SK-N-SH treated with all-trans-retinoic acid at 6 μM for 48 hours (cell line): ENCODE results near the gene DCAF15.
A peak's percentile ranks its signal among the peaks of the same experiment; 100 is the strongest.

ENCODE experiments used
- ATAC-seq: fragments of 200-7000 bp; cut with Tn5 transposase; 3 replicates; pipeline ENCODE4 v1.9.1; 2020; ENCODE audit warnings: mild to moderate bottlenecking, moderate library complexity
- ARNTL ChIP-seq: fragments of 450-650 bp; formaldehyde crosslinking; IDR thresholded peaks from 2 replicates; pipeline ENCODE4 v1.5.0; 2020; ENCODE audit warnings: low read depth, mild to moderate bottlenecking, moderate library complexity, borderline replicate concordance
- BACH2 ChIP-seq: fragments of 250-450 bp; sonication (Bioruptor Pico); IDR thresholded peaks from 2 replicates; pipeline ENCODE4 v1.9.0; 2021; ENCODE audit warnings: mild to moderate bottlenecking, borderline replicate concordance
- CSDC2 ChIP-seq: fragments of 250-450 bp; sonication (Bioruptor Pico); IDR thresholded peaks from 2 replicates; pipeline ENCODE4 v1.5.0; 2020; ENCODE audit warnings: mild to moderate bottlenecking, moderate library complexity
- ESRRG ChIP-seq: fragments of 250-450 bp; sonication (Bioruptor Pico); IDR thresholded peaks from 2 replicates; pipeline ENCODE4 v1.6.1; 2021; ENCODE audit warnings: mild to moderate bottlenecking
- GLIS3 ChIP-seq: fragments of 250-450 bp; sonication (Bioruptor Pico); IDR thresholded peaks from 2 replicates; pipeline ENCODE4 v1.5.0; 2020; ENCODE audit warnings: mild to moderate bottlenecking, moderate library complexity
- ISL1 ChIP-seq: fragments of 250-450 bp; sonication (Bioruptor Pico); IDR thresholded peaks from 2 replicates; pipeline ENCODE4 v2.1.2; 2022; ENCODE audit warnings: mild to moderate bottlenecking, moderate library complexity
- OSR1 ChIP-seq: fragments of 250-450 bp; sonication (Bioruptor Pico); IDR thresholded peaks from 2 replicates; pipeline ENCODE4 v1.8.0; 2022; ENCODE audit warnings: moderate library complexity, mild to moderate bottlenecking, inconsistent platforms
- PPARA ChIP-seq: fragments of 250-450 bp; sonication (Bioruptor Pico); IDR thresholded peaks from 2 replicates; pipeline ENCODE4 v1.5.0; 2020; ENCODE audit warnings: mild to moderate bottlenecking, borderline replicate concordance
- RARB ChIP-seq: fragments of 250-450 bp; sonication (Bioruptor Pico); IDR thresholded peaks from 2 replicates; pipeline ENCODE4 v1.8.0; 2021; ENCODE audit warnings: mild to moderate bottlenecking, moderate library complexity
- TCF4 ChIP-seq: fragments of 250-450 bp; sonication (Bioruptor Pico); IDR thresholded peaks from 2 replicates; pipeline ENCODE4 v1.8.0; 2021; ENCODE audit warnings: mild to moderate bottlenecking, moderate library complexity, borderline replicate concordance
- ZC3H10 ChIP-seq: fragments of 250-450 bp; sonication (Bioruptor Pico); IDR thresholded peaks from 2 replicates; pipeline ENCODE4 v1.5.1; 2021; ENCODE audit warnings: mild to moderate bottlenecking, moderate library complexity
- ZFP3 ChIP-seq: fragments of 250-450 bp; sonication (Bioruptor Pico); IDR thresholded peaks from 2 replicates; pipeline ENCODE4 v1.5.0; 2020; ENCODE audit warnings: mild to moderate bottlenecking, moderate library complexity
- ZFP30 ChIP-seq: fragments of 450-650 bp; formaldehyde crosslinking; IDR thresholded peaks from 2 replicates; pipeline ENCODE4 v1.5.0; 2022; ENCODE audit warnings: mild to moderate bottlenecking, moderate library complexity
- ZNF70 ChIP-seq: fragments of 450-650 bp; formaldehyde crosslinking; IDR thresholded peaks from 2 replicates; pipeline ENCODE4 v1.5.0; 2020; ENCODE audit warnings: mild to moderate bottlenecking, moderate library complexity
- ZNF8 ChIP-seq: fragments of 450-650 bp; formaldehyde crosslinking; IDR thresholded peaks from 2 replicates; pipeline ENCODE4 v1.5.0; 2020; ENCODE audit warnings: mild to moderate bottlenecking, moderate library complexity
- TF ChIP-seq, protein P1 (sequence below): fragments of 250-450 bp; sonication (Bioruptor Pico); IDR thresholded peaks from 2 replicates; pipeline ENCODE4 v1.8.0; 2021; ENCODE audit warnings: low read depth, mild to moderate bottlenecking, moderate library complexity, borderline replicate concordance
- TF ChIP-seq, protein P2 (sequence below): fragments of 250-450 bp; sonication (Bioruptor Pico); IDR thresholded peaks from 2 replicates; pipeline ENCODE4 v1.5.1; 2020; ENCODE audit warnings: low read depth, mild to moderate bottlenecking, moderate library complexity
- TF ChIP-seq, protein P3 (sequence below): fragments of 250-450 bp; sonication (Bioruptor Pico); IDR thresholded peaks from 2 replicates; pipeline ENCODE4 v1.8.0; 2020; ENCODE audit warnings: mild to moderate bottlenecking, moderate library complexity, borderline replicate concordance
- TF ChIP-seq, protein P4 (sequence below): fragments of 250-450 bp; sonication (Bioruptor Pico); IDR thresholded peaks from 2 replicates; pipeline ENCODE4 v1.5.1; 2021; ENCODE audit warnings: mild to moderate bottlenecking, moderate library complexity

Gene DCAF15

DNA sequence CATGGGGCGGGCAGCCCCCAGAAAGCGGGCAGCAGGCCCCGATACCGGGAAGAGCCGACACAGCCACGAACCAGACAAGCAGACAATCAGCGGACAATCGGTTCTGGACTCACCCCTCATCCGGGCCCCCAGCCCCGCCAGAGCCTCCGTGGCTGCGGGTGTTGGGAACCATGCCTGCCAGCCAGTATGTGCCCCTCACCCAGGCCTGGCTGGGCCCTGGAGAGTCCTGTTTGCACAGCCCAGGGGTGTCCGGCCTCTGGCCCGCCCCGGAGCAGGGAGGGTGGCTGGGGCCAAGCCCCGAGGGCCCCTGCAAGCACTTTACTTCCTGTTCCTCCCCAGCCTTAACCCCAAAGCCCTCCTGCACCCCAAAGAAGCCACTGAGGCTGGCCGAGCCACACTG, 21.9 kb upstream of the DCAF15 start:
- ATAC-seq = peak; percentile 9; the same call in 2 of the 3 replicates
- TF ChIP-seq, protein P1, sequence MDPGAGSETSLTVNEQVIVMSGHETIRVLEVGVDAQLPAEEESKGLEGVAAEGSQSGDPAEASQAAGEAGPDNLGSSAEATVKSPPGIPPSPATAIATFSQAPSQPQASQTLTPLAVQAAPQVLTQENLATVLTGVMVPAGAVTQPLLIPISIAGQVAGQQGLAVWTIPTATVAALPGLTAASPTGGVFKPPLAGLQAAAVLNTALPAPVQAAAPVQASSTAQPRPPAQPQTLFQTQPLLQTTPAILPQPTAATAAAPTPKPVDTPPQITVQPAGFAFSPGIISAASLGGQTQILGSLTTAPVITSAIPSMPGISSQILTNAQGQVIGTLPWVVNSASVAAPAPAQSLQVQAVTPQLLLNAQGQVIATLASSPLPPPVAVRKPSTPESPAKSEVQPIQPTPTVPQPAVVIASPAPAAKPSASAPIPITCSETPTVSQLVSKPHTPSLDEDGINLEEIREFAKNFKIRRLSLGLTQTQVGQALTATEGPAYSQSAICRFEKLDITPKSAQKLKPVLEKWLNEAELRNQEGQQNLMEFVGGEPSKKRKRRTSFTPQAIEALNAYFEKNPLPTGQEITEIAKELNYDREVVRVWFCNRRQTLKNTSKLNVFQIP (CRISPR knock-in tag) = no peak
- TF ChIP-seq ZFP3 (CRISPR knock-in tag) (no peak), BACH2 (CRISPR knock-in tag) (no peak), OSR1 (CRISPR knock-in tag) (no peak), ZNF8 (CRISPR knock-in tag) (no peak)
- TF ChIP-seq, protein P2, sequence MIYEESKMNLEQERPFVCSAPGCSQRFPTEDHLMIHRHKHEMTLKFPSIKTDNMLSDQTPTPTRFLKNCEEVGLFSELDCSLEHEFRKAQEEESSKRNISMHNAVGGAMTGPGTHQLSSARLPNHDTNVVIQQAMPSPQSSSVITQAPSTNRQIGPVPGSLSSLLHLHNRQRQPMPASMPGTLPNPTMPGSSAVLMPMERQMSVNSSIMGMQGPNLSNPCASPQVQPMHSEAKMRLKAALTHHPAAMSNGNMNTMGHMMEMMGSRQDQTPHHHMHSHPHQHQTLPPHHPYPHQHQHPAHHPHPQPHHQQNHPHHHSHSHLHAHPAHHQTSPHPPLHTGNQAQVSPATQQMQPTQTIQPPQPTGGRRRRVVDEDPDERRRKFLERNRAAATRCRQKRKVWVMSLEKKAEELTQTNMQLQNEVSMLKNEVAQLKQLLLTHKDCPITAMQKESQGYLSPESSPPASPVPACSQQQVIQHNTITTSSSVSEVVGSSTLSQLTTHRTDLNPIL = no peak
- TF ChIP-seq, protein P3, sequence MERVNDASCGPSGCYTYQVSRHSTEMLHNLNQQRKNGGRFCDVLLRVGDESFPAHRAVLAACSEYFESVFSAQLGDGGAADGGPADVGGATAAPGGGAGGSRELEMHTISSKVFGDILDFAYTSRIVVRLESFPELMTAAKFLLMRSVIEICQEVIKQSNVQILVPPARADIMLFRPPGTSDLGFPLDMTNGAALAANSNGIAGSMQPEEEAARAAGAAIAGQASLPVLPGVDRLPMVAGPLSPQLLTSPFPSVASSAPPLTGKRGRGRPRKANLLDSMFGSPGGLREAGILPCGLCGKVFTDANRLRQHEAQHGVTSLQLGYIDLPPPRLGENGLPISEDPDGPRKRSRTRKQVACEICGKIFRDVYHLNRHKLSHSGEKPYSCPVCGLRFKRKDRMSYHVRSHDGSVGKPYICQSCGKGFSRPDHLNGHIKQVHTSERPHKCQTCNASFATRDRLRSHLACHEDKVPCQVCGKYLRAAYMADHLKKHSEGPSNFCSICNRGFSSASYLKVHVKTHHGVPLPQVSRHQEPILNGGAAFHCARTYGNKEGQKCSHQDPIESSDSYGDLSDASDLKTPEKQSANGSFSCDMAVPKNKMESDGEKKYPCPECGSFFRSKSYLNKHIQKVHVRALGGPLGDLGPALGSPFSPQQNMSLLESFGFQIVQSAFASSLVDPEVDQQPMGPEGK = no peak

DNA sequence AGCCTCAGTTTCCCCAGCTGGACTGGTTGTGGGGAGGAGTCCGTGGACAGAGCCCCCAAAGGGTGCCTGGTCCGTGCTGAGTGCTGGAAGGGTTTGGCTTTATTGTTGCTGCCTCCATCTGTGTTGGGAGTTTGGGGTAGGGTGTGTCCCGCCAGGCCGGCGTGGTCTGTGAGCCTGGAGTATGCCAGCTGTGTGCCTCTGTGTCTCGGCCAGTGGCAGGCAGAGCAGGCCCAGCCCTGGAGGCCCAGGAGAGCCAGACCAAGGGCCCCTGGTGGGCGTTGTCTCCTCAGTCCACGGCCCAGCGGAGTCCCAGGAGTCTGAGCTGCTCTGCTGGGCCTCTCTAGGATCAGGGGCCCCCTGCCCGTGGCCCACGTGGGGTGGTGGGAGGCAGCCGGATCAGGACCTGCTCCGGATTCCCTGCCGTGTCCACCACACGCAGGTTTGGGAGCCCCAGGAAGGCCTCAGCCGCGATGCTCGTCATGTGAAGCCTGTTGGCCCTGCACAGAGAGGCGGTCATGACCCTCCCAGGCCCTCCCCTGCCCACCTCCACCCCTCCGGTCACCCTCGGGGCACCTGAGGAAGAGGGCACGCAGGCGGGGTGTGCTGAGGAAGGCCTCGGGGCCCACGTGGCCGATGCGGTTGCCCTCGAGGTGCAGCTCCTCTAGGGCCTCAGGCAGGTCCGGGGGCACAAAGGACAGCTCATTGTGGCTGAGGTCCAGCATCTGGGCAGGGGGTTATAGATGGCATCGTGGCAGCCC, 20.7 kb upstream of the DCAF15 start:
- TF ChIP-seq ZFP30 (CRISPR knock-in tag) (no peak), ARNTL (CRISPR knock-in tag) (no peak), GLIS3 (CRISPR knock-in tag) (no peak), ZFP3 (CRISPR knock-in tag) (no peak), PPARA (CRISPR knock-in tag) (no peak), ZNF70 (CRISPR knock-in tag) (no peak), ISL1 (CRISPR knock-in tag) (no peak), CSDC2 (CRISPR knock-in tag) (no peak), ZC3H10 (CRISPR knock-in tag) (no peak)
- TF ChIP-seq, protein P2 = no peak
- TF ChIP-seq, protein P3 = no peak
- ATAC-seq = no peak

DNA sequence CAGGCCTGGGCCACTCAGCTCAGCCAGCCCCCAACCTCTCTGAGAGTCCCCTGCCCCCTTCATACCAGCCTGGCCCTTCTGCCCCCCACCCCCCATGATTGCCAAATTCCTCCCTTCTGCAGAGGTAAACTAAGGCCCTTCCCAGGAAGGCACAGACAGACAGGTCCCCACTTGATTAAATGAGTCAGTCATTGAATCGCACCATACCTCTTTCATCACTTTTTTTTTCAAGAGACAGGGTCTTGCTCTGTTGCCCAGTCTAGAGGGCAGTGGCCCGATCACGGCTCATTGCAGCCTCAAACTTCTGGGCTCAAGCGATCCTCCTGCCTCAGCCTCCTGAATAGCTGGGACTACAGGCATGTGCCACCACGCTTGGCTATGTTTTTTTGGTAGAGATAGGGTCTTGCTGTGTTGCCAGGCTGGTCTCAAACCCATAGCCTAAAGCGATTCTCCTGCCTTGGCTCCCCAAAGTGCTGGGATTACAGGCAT, 20.1 kb upstream of the DCAF15 start:
- no peak for ATAC-seq

More for the DNA sequence above, 20.1 kb upstream of the DCAF15 start:
- TF ChIP-seq, protein P2 = no peak
- TF ChIP-seq ESRRG (CRISPR knock-in tag) = no peak
- TF ChIP-seq, protein P3 = no peak
- no peak for TF ChIP-seq RARB (CRISPR knock-in tag)
- TF ChIP-seq TCF4 (CRISPR knock-in tag) = no peak
- no peak for TF ChIP-seq OSR1 (CRISPR knock-in tag)
- TF ChIP-seq, protein P4, sequence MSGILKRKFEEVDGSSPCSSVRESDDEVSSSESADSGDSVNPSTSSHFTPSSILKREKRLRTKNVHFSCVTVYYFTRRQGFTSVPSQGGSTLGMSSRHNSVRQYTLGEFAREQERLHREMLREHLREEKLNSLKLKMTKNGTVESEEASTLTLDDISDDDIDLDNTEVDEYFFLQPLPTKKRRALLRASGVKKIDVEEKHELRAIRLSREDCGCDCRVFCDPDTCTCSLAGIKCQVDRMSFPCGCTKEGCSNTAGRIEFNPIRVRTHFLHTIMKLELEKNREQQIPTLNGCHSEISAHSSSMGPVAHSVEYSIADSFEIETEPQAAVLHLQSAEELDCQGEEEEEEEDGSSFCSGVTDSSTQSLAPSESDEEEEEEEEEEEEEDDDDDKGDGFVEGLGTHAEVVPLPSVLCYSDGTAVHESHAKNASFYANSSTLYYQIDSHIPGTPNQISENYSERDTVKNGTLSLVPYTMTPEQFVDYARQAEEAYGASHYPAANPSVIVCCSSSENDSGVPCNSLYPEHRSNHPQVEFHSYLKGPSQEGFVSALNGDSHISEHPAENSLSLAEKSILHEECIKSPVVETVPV (CRISPR knock-in tag) = no peak
- TF ChIP-seq CSDC2 (CRISPR knock-in tag) = no peak
- TF ChIP-seq BACH2 (CRISPR knock-in tag) = no peak
